DND-41 (cell line): Measurements from ENCODE around the gene HNRNPCL4.
"Not testable (repeated sequence)": the region's sequence is repeated elsewhere in the genome, so short reads cannot be mapped to it uniquely, and the experiment has no call there.

ENCODE experiments used
- ATAC-seq: fragments of 200-7000 bp; cut with Tn5 transposase; 3 replicates; pipeline ENCODE4 v1.9.1; 2021; ENCODE audit warnings: low read depth; ENCODE audit not compliant: insufficient read depth
- DNase-seq: peaks from one replicate; pipeline ENCODE4 v3.0.0-alpha.2; 2020
- H2AFZ ChIP-seq: 2 replicates; pipeline ENCODE4 v1.6.0; 2012; ENCODE audit warnings: low read depth, low read length
- H3K27ac ChIP-seq: 2 replicates; pipeline ENCODE4 v1.5.1; 2012; ENCODE audit warnings: low read length, inconsistent platforms
- H3K27me3 ChIP-seq: fragments of 200-600 bp; sonication (generic); 2 replicates; pipeline ENCODE4 v1.6.0; 2012; ENCODE audit warnings: low read length, mild to moderate bottlenecking, inconsistent platforms; ENCODE audit not compliant: insufficient read depth, poor library complexity
- H3K36me3 ChIP-seq: 2 replicates; pipeline ENCODE4 v1.5.1; 2012; ENCODE audit warnings: low read length, inconsistent platforms; ENCODE audit not compliant: insufficient read depth
- H3K4me1 ChIP-seq: 2 replicates; pipeline ENCODE4 v1.5.1; 2012; ENCODE audit warnings: mild to moderate bottlenecking, low read length; ENCODE audit not compliant: insufficient read depth
- H3K4me2 ChIP-seq: 2 replicates; pipeline ENCODE4 v1.6.0; 2012; ENCODE audit warnings: mild to moderate bottlenecking, moderate library complexity, low read length, inconsistent platforms; ENCODE audit not compliant: insufficient read depth
- H3K4me3 ChIP-seq, 2 experiments: fragments of 200-600 bp in 1 of 2; shearing (Covaris generic) in 1 of 2; 2 replicates each; pipeline ENCODE4 v1.5.1; 2012 to 2016; ENCODE audit warnings: inconsistent platforms in 2 of 2, low read length in 2 of 2, mild to moderate bottlenecking in 2 of 2, low read depth in 1 of 2, moderate library complexity in 1 of 2
- H3K79me2 ChIP-seq: 2 replicates; pipeline ENCODE4 v1.6.0; 2012; ENCODE audit warnings: low read length, inconsistent platforms; ENCODE audit not compliant: insufficient read depth
- H3K9ac ChIP-seq: 2 replicates; pipeline ENCODE4 v1.6.0; 2012; ENCODE audit warnings: low read depth, mild to moderate bottlenecking, inconsistent platforms, low read length, moderate library complexity
- H3K9me3 ChIP-seq: 2 replicates; pipeline ENCODE4 v1.5.1; 2012; ENCODE audit warnings: low read length, moderate library complexity, mild to moderate bottlenecking, inconsistent platforms; ENCODE audit not compliant: insufficient read depth, severe bottlenecking
- H4K20me1 ChIP-seq: 2 replicates; pipeline ENCODE4 v1.6.0; 2012; ENCODE audit warnings: low read length; ENCODE audit not compliant: insufficient read depth

Gene HNRNPCL4

GRCh38 chr1:13165531-13165930 lies at the start of gene HNRNPCL4:
Gene HNRNPCL4 (minus strand): TSS chr1:13165631. CDS start chr1:13165467, 164 bp downstream.
- H3K4me2 ChIP-seq, H3K9me3 ChIP-seq, H3K4me1 ChIP-seq, H3K4me3 ChIP-seq, H3K27me3 ChIP-seq, ATAC-seq, H3K9ac ChIP-seq, H2AFZ ChIP-seq, H3K27ac ChIP-seq, DNase-seq, H4K20me1 ChIP-seq, H3K79me2 ChIP-seq, H3K36me3 ChIP-seq: not testable (repeated sequence)

- not testable (repeated sequence) for H2AFZ ChIP-seq, H3K4me3 ChIP-seq, DNase-seq, H3K9me3 ChIP-seq, H3K4me1 ChIP-seq, H4K20me1 ChIP-seq, H3K27ac ChIP-seq, H3K27me3 ChIP-seq, H3K36me3 ChIP-seq, H3K79me2 ChIP-seq, H3K4me2 ChIP-seq, H3K9ac ChIP-seq, ATAC-seq
These were observed 43.3 kb upstream of the HNRNPCL4 start for GRCh38 chr1:13208712-13209111.

GRCh38 chr1:13201309-13201708 lies 35.9 kb upstream of the HNRNPCL4 start, which contains the start of gene PRAMEF13:
Gene PRAMEF13 (minus strand): TSS chr1:13201409. CDS start chr1:13199589, 1,820 bp downstream.
- H2AFZ ChIP-seq, H3K27ac ChIP-seq, H3K4me1 ChIP-seq, DNase-seq, H3K27me3 ChIP-seq, H3K4me3 ChIP-seq, H3K36me3 ChIP-seq, H3K79me2 ChIP-seq, H3K9me3 ChIP-seq, ATAC-seq, H3K9ac ChIP-seq, H3K4me2 ChIP-seq, H4K20me1 ChIP-seq: not testable (repeated sequence)

GRCh38 chr1:13171548-13171947 lies 6.1 kb upstream of the HNRNPCL4 start, which contains the start of gene PRAMEF9:
Gene PRAMEF9 (plus strand): TSS chr1:13171848. CDS start chr1:13175281, 3,433 bp downstream.
- not testable (repeated sequence) for H3K4me2 ChIP-seq, H4K20me1 ChIP-seq, H3K4me1 ChIP-seq, H3K9ac ChIP-seq, H3K9me3 ChIP-seq, H2AFZ ChIP-seq, DNase-seq, H3K4me3 ChIP-seq, H3K27ac ChIP-seq, H3K36me3 ChIP-seq, ATAC-seq, H3K79me2 ChIP-seq, H3K27me3 ChIP-seq

- not testable (repeated sequence) for H3K9me3 ChIP-seq, H3K79me2 ChIP-seq, H4K20me1 ChIP-seq, H3K9ac ChIP-seq, ATAC-seq, H3K4me3 ChIP-seq, H3K4me2 ChIP-seq, DNase-seq, H3K27ac ChIP-seq, H3K27me3 ChIP-seq, H3K4me1 ChIP-seq, H2AFZ ChIP-seq, H3K36me3 ChIP-seq
These were observed 9.5 kb downstream of the HNRNPCL4 start, which contains the start of gene PRAMEF26 for GRCh38 chr1:13155909-13156308. Gene PRAMEF26 (minus strand): TSS chr1:13156009. CDS start chr1:13153095, 2,914 bp downstream.

GRCh38 chr1:13116754-13117153 lies 48.7 kb downstream of the HNRNPCL4 start, which contains the start of gene HNRNPCL2:
Gene HNRNPCL2 (minus strand): TSS chr1:13116854. CDS start chr1:13116400, 454 bp downstream.
- not testable (repeated sequence) for H3K27me3 ChIP-seq, H3K4me2 ChIP-seq, H3K27ac ChIP-seq, ATAC-seq, H3K9ac ChIP-seq, H3K4me1 ChIP-seq, H2AFZ ChIP-seq, H4K20me1 ChIP-seq, H3K79me2 ChIP-seq, DNase-seq, H3K36me3 ChIP-seq, H3K9me3 ChIP-seq, H3K4me3 ChIP-seq
